Endothelial cell of coronary artery (primary cell): ENCODE results near the gene UBAP1L. TPM values are rescaled to one million over a fixed set of nuclear protein-coding genes. Genes with fewer than 3 reads are reported as not detected.

Experiments
- total RNA-seq: library from RNA; depleted of rRNA; stranded (reverse); fragments of >200 nt; gene quantifications from 2 replicates; pipeline ENCODE4 v1.2.3, GENCODE V29; 2014

The UBAP1L gene
- 0.90 and 1.9 TPM in 2 replicates for total RNA-seq

GRCh38 chr15:65115086-65115485 lies at the start of gene UBAP1L:
UBAP1L (minus strand) TSS chr15:65115200; CDS start chr15:65106215, 8,985 bp downstream.

GRCh38 chr15:65133548-65134200 lies 18.7 kb upstream of the UBAP1L start, which contains the start of gene PDCD7:
PDCD7 (minus strand) TSS chr15:65133808; CDS start chr15:65133781, 27 bp downstream.

GRCh38 chr15:65076486-65077290 lies 38.3 kb downstream of the UBAP1L start, which contains the start of gene KBTBD13:
KBTBD13 (plus strand) TSS chr15:65076746; CDS start chr15:65076816, 70 bp downstream.

DNA sequence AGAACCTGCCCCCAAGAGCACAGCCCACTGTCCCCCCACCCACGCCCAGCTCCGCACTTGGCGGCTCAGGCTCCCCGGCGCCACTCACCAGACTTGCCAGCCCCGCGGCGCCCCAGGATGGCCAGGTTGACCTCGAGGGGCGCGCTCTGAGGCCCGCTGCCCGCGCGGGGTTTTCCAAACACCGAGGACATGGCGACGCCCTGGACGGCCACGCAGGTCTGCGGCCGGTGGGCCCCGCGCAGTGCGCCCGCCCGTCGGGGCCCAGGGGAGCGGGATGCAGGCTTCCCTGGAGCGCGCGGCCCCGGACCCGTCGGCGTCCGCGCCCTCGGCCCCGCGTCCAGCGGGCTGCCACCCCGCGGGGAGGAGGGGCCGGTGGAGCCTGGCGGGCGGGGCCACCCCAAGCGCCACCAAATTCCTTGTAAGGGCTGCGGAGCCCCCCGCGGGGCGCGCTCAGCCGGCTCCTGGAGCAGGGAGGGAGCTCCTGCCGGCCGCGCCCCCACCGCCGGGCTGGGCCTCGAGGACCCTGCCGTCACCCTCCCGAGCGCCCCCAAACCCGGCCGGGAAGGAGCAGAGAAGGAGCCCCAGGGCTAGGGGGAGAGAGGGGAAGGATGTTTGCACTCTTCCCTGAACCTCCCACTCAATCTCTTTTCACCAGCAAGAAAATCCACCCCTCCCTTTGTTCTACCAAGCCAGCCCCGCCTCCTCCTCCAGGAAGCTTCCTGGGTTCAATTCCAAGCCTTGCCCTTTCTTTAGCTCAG lies 47.2 kb downstream of the UBAP1L start, which contains the start of gene RASL12:
Gene RASL12 (minus strand): TSS at position 347 of the 758 bp plus-strand sequence. CDS start 156 bp downstream, at position 191.

GRCh38 chr15:65044724-65045481 lies 70.1 kb downstream of the UBAP1L start, which contains the start of gene SLC51B:
SLC51B (plus strand) TSS chr15:65045387; CDS start chr15:65050005, 4,618 bp downstream.

Other genes starting within 250 kb of the UBAP1L start
- gene ANKDD1A, start 203.3 kb downstream of the UBAP1L start, total RNA-seq, result 1.6 and 2.7 TPM in 2 replicates
- gene SPG21, start 125.3 kb downstream of the UBAP1L start, total RNA-seq, result 46.3 and 47.3 TPM in 2 replicates
- 10.3 and 11.5 TPM in 2 replicates for gene MTFMT, start 85.6 kb downstream of the UBAP1L start, total RNA-seq
- gene SLC51B, start 69.8 kb downstream of the UBAP1L start, total RNA-seq, result not detected in 2 replicates
- 0.09 TPM in 1 of 2 replicates, not detected in the other for gene RASL12, start 47.2 kb downstream of the UBAP1L start, total RNA-seq
- gene KBTBD13, start 38.5 kb downstream of the UBAP1L start, total RNA-seq, result not detected in 2 replicates
- gene PDCD7, start 18.6 kb upstream of the UBAP1L start, total RNA-seq, result 10.3 and 12.5 TPM in 2 replicates
- gene CLPX, start 70.1 kb upstream of the UBAP1L start, total RNA-seq, result 46.3 and 48.5 TPM in 2 replicates
- not detected in 2 replicates for gene CILP, start 96.3 kb upstream of the UBAP1L start, total RNA-seq
- gene PARP16, start 171.7 kb upstream of the UBAP1L start, total RNA-seq, result 1.2 and 2.4 TPM in 2 replicates
- not detected in 2 replicates for gene RNU5A-1, start 180.9 kb upstream of the UBAP1L start, total RNA-seq
- not detected in 2 replicates for gene RNU5B-1, start 189.5 kb upstream of the UBAP1L start, total RNA-seq